HG03460 (cell line): ENCODE results near the gene OTULINL.

Source experiments
- ATAC-seq: cut with Tn5 transposase; IDR thresholded peaks from one replicate; pipeline ENCODE4 v1.9.1; 2021; ENCODE audit not compliant: unreplicated experiment

Gene OTULINL

DNA sequence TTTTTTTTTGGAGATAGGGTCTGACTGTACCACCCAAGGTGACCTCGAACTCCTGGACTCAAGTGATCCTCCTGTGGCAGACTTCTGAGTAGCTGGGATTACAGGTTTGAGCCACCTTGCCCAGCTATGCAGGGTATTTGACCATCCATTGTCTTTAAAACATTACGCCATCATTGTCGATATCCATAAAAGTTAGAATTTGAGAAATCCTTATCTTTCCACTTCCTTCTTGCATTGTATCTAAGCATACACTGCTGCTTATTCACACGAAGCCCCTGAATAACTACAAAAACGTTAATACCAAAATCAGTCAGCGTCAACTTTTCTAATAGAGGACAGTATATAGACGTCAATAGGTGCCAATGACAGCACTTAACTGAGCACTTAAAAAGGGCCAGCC is 5.4 kb upstream of the OTULINL start:
- ATAC-seq: no peak

DNA sequence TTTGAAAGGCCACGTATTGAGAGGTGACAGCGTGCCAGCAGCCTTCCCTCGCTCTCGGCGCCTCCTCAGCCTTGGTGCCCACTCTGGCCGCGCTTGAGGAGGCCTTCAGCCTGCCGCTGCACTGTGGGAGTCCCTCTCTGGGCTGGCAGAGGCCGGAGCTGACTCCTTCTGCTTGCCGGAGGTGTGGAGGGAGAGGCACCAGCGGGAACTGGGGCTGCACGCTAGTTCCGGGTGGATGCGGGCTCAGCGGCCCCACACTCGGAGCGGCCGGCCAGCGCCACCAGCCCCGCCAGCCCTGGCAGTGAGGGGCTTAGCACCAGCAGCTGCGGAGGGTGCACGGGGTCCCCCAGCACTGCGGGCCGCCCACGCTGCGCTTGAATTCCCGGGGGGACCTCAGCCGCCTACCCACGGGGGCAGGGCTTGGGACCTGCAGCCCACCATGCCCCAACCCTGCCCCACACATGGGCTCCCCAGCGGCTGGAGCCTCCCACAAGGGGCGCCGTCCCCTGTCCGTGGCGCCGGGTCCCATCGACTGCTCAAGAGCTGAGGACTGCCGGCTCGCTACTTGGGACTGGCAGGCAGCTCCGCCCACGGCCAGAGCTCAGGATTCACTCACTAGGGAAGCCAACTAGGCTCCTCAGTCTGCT is 4.4 kb upstream of the OTULINL start:
- no peak for ATAC-seq

DNA sequence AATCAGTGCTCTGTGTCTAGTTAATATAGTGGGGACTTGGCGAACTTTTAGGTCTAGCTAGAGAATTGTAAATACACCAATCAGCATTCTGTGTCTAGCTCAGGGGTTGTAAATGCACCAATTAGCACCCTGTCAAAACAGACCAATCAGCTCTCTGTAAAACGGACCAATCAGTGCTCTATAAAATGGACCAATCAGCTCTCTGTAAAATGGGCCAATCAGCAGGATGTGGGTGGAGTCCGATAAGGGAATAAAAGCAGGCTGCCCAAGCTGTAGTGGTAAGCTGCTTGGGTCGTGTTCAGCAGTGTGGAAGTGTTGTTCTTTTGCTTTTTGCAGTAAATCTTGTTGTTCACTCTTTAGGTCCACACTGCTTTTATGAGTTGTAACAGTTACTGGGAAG is 3.6 kb upstream of the OTULINL start:
- no peak for ATAC-seq

DNA sequence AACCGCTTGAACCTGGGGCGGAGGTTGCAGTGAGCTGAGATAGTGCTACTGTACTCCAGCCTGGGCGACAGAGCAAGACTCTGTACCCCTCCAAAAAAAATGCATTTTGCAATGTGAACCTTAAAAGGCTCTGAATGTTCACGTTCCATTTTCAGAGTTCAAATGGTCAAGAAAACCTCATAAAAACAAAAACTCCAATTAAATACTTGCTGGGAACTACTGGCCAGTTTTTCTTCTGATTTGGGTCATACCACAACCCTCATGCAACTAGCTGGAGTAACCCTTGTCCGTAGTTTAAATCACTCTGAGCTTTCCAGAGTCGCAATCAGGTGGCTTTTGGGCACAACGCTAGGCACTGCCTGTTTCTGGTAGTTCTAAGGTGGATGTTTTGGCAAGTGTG is 2.3 kb upstream of the OTULINL start:
- ATAC-seq: no peak

DNA sequence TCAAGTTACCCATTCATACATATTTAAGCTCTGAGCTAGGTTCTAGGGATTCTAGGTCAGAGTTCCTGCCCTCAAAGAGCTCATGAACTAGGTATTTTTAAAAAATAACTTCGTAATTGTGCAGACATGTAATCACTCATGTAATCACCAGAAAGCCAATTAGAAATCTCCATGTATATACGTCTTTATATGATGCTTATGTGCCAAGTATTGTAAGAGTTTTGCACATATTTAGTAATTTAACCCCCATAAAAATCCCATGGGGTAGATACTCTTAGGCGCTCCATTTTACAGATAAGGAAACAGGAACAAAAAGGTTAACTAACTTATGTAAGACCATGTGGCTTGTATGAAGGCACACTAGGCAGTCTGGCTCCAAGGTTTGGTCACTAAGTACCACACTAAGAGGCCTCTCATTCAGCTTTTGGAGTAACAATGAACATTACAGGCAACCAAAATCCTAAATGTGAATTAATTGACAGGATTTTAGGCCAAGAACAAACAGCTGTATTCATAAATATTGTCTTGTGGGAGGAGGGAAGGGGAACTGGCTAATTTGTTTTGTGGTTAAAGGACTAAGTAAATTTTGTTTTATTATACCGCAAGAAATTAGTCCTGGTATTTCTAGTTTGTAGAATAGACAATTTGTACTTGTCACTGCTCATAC is 1.7 kb upstream of the OTULINL start:
- no peak for ATAC-seq

DNA sequence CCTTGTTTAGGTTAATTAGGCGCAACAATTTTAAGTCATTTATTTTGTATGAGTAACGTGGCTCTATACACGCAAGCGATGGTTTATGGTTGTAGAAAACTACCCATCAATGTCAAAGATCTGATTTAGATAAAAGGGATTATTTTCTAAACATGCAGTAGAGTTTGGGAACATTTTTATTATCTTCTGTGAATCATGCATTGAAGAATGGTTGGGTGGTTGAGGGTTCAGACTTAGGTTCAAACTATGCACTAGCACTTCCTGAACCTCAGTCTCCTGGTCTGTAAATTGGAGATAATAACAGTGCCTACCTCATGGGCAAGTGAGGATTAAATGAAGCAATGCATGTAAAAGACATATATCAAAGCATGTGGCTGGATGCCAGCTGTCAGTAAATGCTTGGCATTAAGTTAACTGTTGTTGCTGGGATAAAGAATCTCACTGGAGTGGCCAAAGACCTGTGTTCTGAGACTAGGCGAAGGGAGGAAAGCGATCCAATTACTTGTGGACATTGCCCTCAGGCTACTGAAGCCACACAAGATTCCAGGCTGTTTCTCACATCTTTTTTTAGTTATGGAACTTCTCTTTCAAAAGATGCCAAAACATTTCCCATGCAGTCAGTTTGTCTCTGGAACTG is 1.1 kb upstream of the OTULINL start:
- no peak for ATAC-seq

DNA sequence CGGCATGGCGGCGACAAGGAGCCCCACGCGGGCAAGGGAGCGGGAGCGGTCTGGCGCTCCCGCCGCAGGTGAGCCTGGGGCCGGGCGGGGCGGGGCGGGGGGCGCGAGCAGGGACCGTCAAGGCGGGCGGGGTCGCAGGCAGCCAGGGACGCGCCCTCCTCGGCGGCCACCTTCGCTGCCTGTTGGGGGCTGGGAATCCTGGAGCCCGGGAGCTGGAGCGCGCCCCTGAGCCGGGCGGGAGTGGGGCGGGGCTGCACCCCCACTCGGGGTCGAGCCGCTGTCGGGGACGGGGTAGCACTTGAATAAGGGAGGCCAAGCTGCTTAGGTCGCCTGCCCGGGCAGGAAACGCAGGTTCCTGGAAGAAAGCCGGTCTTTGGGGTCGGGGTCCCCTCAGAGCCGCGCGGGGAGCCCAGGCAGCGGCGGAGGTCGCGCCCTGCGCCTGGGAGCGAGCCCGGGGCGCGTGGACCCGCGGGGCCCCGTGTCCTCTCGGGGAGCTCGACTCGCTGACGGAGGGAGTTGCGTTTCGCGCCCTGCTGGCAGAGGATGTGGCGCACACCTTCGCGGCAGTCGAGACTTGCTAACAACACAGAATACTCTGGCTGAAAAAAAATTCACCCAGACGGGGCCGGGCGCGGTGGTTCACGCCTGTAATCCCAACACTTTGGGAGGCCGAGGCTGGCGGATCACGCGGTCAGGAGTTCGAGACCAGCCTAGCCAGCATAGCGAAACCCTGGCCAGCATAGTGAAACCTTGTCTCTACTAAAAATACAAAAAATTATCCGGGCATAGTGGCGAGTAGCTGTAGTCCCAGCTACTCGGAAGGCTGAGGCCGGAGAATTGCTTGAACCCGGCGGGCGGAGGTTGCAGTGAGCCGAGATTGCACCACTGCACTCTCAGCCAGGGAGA is 552 bp downstream of the OTULINL start:
- ATAC-seq: peak; percentile 73

DNA sequence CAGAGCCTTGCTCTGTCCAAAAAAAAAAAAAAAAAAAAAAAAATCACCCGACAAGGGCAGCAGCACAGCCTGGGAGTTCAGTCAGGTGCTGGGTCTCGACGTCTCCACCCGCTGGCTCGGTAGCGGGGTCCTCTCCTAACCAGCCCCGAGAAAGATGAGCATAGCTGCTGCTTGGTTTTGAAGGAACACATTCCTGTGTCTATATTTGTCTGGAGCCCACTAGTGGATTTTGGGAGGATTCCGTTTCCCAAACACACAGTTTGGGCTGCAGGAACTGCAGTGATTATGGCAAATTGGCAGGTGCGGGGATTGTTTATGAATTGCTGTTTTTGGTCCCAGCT is 1.2 kb downstream of the OTULINL start:
- ATAC-seq: no peak

DNA sequence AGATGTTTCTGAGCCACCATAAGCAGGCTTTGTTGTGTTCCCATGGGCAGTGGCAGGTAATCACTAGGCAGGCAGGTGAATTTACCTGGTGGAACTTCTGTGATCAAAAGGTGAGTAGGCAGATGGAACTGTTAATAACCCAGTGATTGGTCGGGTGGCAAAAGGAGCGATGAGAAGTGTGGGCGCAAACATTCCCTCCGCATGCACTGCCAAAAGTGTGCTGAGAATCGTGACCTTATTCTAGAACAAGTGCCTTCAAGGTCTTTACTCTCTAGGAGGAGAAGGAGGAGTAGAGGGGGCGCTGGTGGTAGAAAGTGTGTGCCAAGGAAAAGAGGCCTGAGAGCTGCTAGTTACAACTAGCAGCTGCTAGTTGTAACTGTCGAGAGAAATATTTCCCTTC is 3.3 kb downstream of the OTULINL start:
- ATAC-seq: no peak

DNA sequence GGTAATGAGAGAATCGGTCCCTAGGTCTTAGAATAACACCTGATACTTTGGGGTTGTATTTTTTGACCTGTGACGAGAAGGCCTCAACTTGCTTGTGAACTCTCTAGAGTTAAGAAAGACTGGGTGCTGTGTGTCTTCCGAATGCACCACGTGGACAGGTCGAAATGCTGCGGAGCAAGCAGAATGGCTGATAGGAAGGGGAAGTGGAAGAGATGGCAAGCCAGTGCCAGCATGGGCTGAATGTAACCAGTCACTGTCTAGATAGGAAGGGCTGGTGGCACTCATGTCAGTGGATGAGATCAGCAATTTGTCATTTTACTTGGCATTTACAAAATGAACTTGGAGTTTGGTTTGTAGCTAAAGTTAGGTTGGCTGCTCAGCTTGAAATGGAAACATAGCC is 5.6 kb downstream of the OTULINL start:
- no peak for ATAC-seq

DNA sequence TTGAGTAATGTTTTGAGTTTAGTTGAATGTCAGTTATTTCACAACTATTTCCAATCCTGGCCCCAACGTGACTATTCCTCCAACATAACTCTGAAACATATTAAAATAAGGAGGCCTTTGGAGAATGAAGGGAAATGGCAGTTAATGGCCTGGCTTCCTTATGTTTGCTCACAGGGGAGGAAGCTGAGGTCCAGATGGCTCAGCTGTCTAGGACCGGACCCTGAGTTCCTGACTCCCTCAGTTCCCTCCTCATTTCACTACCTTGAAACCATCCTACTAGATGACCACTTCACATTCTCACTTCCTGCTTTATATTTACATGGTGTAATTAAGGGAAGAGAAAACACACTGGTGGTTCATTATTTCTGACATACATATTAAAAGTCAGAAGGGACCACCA is 6.6 kb downstream of the OTULINL start:
- peak; percentile 56 for ATAC-seq

DNA sequence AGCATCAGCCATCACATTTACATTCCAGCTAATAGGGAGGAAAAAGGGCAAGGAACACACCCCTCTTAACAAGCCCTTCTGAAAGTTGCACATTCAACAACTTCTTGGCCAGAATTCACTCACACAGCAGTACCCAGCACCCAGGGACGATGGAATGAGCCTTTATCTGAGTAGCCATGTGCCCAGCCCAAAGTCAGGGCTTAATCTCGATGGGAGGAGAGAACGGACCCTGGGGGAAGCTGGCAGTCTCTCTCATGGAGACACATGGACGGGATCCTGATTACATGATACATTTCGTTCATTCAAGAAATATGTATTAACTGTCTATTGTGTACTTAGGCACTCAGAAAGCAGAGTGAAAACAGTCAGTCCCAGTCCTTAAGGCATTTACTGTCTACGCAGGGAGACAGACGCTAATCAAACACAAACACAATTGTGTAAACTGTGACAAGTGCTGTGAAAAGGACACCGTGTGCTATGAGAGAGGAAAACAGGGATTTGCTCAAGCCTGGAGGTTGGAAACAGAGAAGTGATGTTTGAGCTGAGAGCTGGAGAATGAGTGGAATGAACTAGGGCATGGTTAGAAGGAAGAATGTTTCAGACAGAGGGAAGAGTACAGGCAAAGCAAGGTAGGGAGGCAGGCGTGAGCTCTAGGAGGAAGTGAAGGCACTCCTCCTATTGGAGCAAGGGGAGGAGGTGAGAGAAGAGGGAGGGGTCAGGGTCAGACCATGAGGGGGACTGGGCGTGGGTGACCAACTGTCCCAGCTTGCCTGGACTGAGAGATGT is 7.4 kb downstream of the OTULINL start:
- no peak for ATAC-seq

DNA sequence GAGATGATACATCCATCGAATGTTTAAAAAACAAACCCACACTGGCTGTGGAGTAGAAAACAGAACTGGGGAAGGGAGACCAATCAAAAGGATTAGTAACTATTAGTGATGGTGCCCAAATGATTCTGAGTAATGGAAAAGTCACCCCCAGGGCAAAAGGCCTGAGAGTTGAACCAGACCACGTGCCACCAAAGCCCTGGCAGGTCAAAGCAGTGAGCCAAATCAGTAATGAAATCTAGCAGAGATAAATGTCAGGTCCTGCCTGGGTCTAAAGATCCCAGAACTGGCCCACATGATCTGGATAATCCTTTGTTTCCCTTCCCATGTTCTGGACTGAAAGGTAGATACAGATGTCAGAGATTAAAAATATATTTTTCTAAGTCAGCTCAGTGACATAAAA is 9.4 kb downstream of the OTULINL start:
- ATAC-seq: no peak

DNA sequence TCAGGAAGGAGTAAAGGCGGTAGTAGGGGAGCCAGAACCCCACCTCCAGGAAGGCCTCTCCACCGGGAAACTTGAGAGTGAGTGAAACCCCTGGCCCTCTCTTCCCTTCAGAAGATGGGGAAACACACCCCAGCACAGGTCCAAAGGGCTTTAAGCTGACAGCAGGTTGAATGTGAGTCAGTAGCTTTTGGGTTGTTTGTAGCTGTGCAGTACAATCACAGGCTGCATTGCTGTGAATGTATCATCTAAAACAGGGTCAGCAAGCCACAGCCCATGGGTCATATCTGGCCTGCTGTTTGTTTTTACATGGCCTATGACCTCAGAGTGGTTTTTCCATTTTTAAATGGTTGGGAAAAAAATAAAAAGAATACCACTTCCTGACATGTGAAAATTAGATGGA is 10.0 kb downstream of the OTULINL start:
- no peak for ATAC-seq

DNA sequence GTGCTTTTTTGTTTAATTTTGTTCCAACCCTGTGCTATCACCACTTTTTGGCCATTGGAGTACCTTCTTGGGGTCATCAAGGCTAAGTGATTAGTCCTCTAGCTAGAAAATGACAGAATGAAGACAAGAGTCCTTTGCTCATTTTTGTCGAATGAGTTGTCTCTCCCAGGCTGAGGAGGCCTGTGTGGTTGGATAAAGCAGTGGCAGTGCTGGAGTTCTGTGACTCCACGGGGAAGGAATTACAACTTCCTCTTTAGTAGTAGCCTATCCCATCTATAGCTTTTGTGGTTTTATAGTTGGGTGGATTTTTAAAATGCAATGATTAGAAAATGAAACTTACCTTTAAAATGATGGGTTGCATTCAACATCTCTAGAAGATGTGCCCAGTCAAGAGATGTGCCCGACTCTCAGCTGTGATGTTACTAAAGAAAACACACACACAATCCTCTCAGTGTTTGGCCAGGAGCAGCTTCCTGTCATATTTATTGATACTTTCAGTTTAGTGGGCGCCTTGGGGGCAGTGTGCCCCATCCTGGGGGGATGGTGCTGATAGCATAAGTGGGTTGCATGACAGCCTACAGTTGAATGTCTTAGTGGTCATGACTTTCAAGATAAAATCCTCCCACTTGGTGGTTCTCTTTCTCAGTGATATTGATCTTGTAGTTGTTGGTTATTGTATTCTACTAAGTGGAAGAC is 11.9 kb downstream of the OTULINL start:
- ATAC-seq: no peak

DNA sequence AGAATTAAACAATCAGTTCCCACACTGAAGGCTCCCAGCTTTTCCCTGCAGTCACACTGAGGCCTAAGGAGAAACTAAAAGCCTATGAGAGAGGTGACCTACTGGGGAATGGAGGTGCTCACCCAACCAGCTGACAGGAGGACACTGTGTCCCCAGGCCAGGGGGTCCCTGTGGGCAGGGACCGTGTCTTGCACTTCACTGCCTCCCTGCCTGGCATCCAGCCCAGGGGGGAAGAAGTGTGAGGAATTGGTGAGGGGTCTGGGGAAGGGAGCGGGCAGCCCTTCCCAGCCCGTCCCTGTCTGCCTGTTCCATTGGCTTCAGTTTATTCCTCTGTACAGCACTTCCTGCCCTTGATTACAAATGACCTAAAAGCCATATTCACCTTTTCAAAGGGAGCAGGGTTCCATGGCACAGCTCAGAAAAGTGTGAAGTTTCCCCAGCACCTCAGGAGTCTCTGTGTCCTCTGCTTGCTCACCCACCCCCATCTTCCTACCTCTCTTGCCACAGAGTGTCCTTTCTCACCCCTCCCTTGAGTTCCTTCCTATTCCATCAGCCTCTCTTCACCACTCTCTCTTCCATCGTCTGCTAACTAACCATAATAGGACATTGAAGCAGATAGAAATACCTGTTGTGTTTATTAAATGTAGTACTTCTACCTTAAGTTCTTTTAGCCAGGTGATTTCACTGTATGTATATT is 12.9 kb downstream of the OTULINL start:
- no peak for ATAC-seq

DNA sequence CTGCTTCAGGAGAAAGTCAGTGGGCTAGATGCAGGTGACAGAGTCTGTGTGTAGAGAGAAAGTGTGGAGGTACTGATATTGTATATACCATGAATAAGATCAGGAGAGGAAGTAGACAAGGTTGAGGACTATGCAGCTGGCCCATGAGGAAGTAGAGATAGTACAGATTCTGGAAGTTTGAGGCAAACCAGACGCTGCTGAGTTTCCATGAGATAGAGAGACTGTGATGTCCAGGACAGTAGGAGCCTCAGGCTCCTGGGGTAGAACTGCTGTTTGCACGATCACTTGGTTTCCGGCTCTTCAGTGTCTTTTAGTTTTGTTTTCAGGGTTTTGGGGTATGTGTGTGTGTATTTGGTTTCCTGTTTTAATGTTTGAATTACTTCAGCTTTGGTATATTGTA is 13.6 kb downstream of the OTULINL start:
- peak; percentile 79 for ATAC-seq

DNA sequence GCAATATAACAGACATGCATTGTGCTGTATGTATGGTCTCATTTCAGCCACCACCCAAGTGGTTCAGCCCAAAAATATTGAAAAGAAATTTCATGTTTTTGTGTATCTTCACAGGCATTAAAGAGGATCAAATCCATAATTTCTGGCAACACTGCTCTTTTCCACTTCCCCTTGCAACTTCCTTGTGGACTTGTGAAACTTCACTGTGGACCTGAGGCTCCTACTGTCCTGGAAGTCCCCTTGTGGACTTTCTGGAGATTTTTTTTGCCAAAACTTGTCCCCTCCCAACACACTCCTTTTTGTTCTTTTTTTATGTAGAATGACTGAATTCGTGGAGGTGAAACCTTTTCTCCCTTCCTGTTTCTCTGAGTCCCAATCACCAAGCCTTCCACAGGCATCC is 14.3 kb downstream of the OTULINL start:
- no peak for ATAC-seq

DNA sequence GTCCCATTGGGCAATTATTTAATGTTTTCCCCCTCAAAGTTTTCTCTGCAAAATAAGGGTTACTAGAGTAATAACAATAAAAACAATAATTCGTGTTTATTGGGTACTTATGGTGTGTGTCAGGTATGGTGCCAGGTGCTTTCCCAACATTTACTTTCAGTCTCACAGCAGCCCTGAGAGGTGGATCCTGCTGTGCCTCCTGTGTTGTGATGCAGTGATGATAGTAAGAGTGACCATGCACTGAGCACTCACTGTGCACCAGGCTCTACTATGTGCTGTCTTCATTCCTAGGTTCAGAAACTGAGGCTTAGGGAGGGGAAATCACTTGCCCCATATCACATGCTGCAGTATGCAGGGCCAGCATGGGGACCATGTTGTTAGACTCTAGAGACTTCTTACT is 15.5 kb downstream of the OTULINL start:
- ATAC-seq: no peak

DNA sequence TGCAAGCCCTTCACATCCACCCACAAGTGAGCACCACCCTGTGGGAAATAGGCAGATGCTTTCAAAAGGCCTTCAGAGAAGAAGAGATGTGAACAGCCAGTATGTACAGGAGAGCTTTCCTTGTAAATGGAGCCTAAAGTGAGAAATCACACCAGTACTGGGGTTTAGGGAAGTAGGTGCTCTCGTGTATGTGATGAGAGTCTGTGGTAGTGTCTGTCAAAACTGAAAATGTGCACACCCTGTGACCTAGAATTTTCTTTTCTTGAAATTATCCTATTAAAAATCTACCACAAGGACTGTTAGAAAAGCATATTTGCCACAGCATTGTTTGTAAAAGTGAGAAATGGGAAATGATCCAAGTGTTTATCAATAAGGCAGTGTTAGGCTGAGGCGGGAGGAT is 16.6 kb downstream of the OTULINL start:
- no peak for ATAC-seq
